ENCODE measurements around the gene ACP7.

GRCh38 chr19:39046037-39046821 lies 37.9 kb upstream of the ACP7 start:
- TF ChIP-seq POLR2A (IDR thresholded peaks at IDR 0.05; ENCODE audit: control extremely low read depth in 1 of 2, low read depth in 2 of 2, low read length in 2 of 2) (no peak), GABPA (IDR thresholded peaks at IDR 0.05; ENCODE audit: borderline replicate concordance, insufficient read depth, low read length) (no peak), RAD21 (IDR thresholded peaks at IDR 0.05 in 1 of 2, conservative IDR thresholded peaks at IDR 0.05 in 1 of 2; ENCODE audit: low read depth in 2 of 2, low read length in 2 of 2) (no peak), EZH2 (IDR thresholded peaks at IDR 0.05; ENCODE audit: low read depth, low read length, severe bottlenecking) (no peak), CHD2 (IDR thresholded peaks at IDR 0.05; ENCODE audit: low read length) (no peak), CTCF (IDR thresholded peaks at IDR 0.05; ENCODE audit: control extremely low read depth in 1 of 3, insufficient read depth in 1 of 3, low read depth in 1 of 3, low read length in 3 of 3) (no peak), SP1 (IDR thresholded peaks at IDR 0.05; ENCODE audit: low read depth, low read length) (0 out of 2 replicates have a peak, but pooled peaks have one; percentile 20), TAF1 (IDR thresholded peaks at IDR 0.05; ENCODE audit: low read depth, low read length) (no peak), JUND (IDR thresholded peaks at IDR 0.05; ENCODE audit: low read length) (no peak), CEBPB (IDR thresholded peaks at IDR 0.05; ENCODE audit: low read depth, low read length) (no peak), MAX (IDR thresholded peaks at IDR 0.05) (no peak), JUN (IDR thresholded peaks at IDR 0.05; ENCODE audit: low read depth, low read length) (no peak), POLR2AphosphoS5 (IDR thresholded peaks at IDR 0.05; ENCODE audit: low read depth, low read length) (no peak)
